AG04450 (cell line): ENCODE results near the gene SERINC3. TPM values are rescaled to one million over a fixed set of nuclear protein-coding genes. Genes with fewer than 3 reads are reported as not detected.

Experiments used
- CTCF ChIA-PET: fragments of 300-600, 350-600 bp; formaldehyde crosslinking; extraction: SDS; loops from one replicate; lab custom pipeline; 2022; ENCODE audit warnings: antibody characterized with exemption, inconsistent platforms; lab: Charles Lee
- POLR2A ChIA-PET: fragments of 350-600 bp; formaldehyde crosslinking; extraction: SDS; loops from one replicate; lab custom pipeline; 2021; ENCODE audit warnings: antibody characterized with exemption, inconsistent platforms; lab: Yijun Ruan, JAX
- DNase-seq: peaks from one replicate; pipeline ENCODE4 v3.0.0-alpha.2; 2011; ENCODE audit warnings: low read depth, low spot score
- H3K27ac ChIP-seq: one replicate; pipeline ENCODE4 v1.5.1; 2012; ENCODE audit warnings: low read depth, low read length, control low read depth
- H3K27me3 ChIP-seq: one replicate; pipeline ENCODE4 v1.6.0; 2012; ENCODE audit warnings: low read length; ENCODE audit not compliant: control insufficient read depth, insufficient read depth
- H3K4me3 ChIP-seq: 2 replicates; pipeline ENCODE4 v1.5.1; 2011; ENCODE audit warnings: mild to moderate bottlenecking, low read depth, low read length, control low read depth
- H3K9me3 ChIP-seq: 2 replicates; pipeline ENCODE4 v1.5.1; 2012; ENCODE audit warnings: low read length; ENCODE audit not compliant: control insufficient read depth, insufficient read depth
- polyA plus RNA-seq: library from polyadenylated mRNA; depleted of rRNA; stranded (reverse); fragments of >200 nt; gene quantifications from 2 replicates; pipeline ENCODE4 v1.2.3, GENCODE V29; 2011
- TF ChIP-seq, protein P1 (sequence below): IDR thresholded peaks from 2 replicates; pipeline ENCODE4 v1.5.1; 2011; ENCODE audit warnings: low read depth, low read length, control low read depth, inconsistent platforms

Gene SERINC3
- polyA plus RNA-seq, 1 experiment, result 173 TPM

DNA sequence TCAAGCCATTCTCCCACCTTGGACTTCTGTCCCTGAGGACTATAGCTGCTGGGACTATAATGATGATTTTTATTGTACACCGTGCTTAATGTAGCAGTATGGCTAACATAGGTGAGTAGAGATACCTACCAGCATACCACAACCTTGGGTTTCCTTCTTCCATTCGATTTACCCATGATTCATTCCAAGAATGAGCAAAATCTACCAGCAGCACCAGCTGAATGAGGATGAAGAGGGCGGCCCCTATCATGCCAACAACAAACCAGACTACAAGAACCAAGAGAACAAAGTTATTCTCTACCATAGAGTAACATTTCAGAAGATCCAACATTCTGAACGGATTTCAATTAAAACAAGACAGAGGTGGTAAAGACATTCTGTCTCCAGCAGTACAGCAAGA lies 12.1 kb downstream of the SERINC3 start:
- no peak for DNase-seq
- ChIA-PET CTCF (interaction anchor here (0.9 kb wide), 1 partner anchor 98 kb away, joined by 4 read pairs; no protein-coding TSS in a partner anchor), POLR2A (no interaction called here)

DNA sequence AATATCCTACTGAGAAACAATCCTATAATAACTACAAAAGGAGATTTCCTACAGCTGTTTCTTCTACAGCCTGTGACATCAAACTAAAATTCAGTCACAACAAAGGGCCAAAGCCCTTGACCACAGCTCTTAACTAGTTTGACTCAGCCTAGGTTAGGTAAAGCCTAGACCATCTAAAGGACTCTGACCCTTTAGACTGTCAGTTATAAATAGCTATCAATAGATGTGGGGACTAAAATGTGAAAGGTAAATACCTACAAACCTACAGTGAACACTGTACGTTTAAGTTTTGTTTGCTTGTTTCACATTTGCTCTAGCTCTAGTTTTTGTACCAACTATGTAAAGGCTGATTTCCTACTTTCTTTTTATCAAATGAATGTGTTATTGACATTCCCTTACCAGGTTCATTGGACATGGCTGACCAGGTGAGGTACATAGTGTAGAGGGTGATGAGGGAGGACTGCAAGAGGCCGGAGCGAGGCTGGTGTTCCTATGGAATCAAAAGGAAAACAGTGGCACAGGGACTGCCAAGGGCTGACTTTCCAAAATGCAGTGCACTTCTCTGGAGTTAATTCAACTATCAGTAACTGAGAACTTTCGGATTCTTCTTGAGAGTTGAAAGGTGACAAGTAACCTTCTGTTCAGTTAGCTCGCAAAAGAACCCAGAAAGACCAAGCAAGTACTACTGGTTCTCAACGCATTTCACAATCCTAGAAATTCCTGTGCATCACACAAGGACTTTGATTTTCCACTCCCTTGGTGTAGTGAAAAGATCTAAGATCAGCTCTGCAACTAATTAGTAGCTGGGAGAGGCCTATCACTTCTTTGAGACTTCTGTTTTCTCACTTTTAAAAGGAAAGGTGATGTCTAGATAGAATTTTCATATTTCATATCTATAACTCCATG lies 17.2 kb downstream of the SERINC3 start:
- ChIA-PET CTCF (interaction anchor here (0.7 to 1.7 kb wide), 4 partner anchors 13 to 120 kb away, joined by 3 to 5 read pairs (median 4); no protein-coding TSS in a partner anchor), POLR2A (no interaction called here)
- DNase-seq, result no peak
- no peak overlapping the region for H3K27ac ChIP-seq
- no peak overlapping the region for H3K4me3 ChIP-seq
- H3K9me3 ChIP-seq, result no peaks in the 10 kb centered on the region
- TF ChIP-seq, protein P1, sequence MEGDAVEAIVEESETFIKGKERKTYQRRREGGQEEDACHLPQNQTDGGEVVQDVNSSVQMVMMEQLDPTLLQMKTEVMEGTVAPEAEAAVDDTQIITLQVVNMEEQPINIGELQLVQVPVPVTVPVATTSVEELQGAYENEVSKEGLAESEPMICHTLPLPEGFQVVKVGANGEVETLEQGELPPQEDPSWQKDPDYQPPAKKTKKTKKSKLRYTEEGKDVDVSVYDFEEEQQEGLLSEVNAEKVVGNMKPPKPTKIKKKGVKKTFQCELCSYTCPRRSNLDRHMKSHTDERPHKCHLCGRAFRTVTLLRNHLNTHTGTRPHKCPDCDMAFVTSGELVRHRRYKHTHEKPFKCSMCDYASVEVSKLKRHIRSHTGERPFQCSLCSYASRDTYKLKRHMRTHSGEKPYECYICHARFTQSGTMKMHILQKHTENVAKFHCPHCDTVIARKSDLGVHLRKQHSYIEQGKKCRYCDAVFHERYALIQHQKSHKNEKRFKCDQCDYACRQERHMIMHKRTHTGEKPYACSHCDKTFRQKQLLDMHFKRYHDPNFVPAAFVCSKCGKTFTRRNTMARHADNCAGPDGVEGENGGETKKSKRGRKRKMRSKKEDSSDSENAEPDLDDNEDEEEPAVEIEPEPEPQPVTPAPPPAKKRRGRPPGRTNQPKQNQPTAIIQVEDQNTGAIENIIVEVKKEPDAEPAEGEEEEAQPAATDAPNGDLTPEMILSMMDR, result no peak
- no peaks in the 10 kb centered on the region for H3K27me3 ChIP-seq

More for the DNA sequence above, 12.1 kb downstream of the SERINC3 start:
- Histone ChIP-seq H3K9me3 (no peaks in the 10 kb centered on the region), H3K4me3 (no peak overlapping the region), H3K27me3 (no peaks in the 10 kb centered on the region), H3K27ac (no peak overlapping the region)
- TF ChIP-seq, protein P1, result no peak

DNA sequence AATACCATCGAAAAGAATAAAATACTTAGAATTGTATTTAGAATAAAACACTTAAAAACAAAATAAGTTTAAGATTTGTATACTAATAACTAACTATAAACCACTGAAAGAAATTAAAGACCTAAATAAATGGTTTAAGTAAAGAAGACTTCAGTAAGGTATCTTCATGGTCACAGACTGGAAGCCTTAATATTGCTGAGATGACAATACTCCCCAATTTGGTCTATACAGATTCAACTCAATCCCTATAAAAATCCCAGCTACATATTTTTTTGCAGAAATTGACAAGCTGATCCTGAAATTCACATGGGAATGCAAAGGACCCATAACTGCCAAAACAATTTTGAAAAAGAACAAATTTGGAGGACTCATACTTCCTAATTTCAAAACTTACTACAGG lies 18.9 kb downstream of the SERINC3 start:
- no peaks in the 10 kb centered on the region for H3K9me3 ChIP-seq
- ChIA-PET POLR2A (no interaction called here), CTCF (interaction anchor here (0.8 to 1.7 kb wide), 3 partner anchors 107 to 509 kb away, joined by 3 read pairs; no protein-coding TSS in a partner anchor)
- H3K27me3 ChIP-seq, result no peaks in the 10 kb centered on the region
- TF ChIP-seq, protein P1, result no peak
- DNase-seq, result no peak
- no peak overlapping the region for H3K4me3 ChIP-seq
- H3K27ac ChIP-seq, result no peak overlapping the region

DNA sequence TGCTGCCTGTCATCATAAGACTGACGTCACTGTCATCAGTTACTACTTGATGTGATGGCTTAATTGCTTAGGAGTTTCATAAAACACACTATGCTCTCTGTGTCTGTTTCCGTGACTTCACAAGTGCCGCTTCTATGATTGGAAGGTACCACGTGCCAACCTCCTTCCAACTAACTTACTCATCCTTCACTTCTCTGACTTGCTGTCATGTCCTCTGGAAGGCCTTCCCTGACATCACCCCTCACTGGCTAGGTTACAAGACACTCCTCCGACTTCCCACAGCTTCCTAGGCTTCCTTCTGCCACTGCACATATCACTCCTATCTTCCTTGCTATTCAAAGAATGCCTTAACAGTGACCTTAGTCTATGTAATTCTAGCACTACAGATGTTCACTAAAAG lies 20.4 kb downstream of the SERINC3 start:
- DNase-seq, result no peak
- H3K27me3 ChIP-seq, result no peaks in the 10 kb centered on the region
- no peaks in the 10 kb centered on the region for H3K9me3 ChIP-seq
- H3K27ac ChIP-seq, result no peak overlapping the region
- no peak overlapping the region for H3K4me3 ChIP-seq
- POLR2A ChIA-PET, result interaction anchor here (0.5 kb wide), 1 partner anchor 47 kb away, joined by 4 read pairs; no protein-coding TSS in a partner anchor
- TF ChIP-seq, protein P1, result no peak
- CTCF ChIA-PET, result no interaction called here

DNA sequence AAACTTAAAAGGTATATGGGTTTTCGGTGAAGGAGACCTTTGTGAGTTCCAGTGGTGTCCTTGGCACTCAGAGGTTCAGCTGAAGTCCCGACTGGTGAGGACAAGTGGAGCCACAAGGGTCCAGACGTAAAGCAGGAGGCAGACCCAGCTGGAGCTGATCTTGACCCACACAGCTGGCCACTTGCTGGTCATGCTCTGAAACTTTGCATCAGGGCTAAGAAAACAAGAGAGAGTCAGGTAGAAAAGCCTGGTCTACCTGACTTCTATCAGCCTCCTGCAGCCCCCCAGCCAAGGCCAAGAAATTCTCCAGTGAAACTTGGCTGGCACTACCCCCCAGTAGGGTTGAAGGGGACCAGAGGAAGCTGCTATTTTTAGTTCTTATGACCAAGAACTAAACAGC lies 21.6 kb downstream of the SERINC3 start:
- DNase-seq, result no peak
- ChIA-PET POLR2A (no interaction called here), CTCF (interaction anchor here (1.0 kb wide), 1 partner anchor 110 kb away, joined by 4 read pairs; no protein-coding TSS in a partner anchor)

More for the DNA sequence above, 21.6 kb downstream of the SERINC3 start:
- no peak overlapping the region for H3K27ac ChIP-seq
- TF ChIP-seq, protein P1, result no peak
- no peaks in the 10 kb centered on the region for H3K9me3 ChIP-seq
- H3K27me3 ChIP-seq, result no peaks in the 10 kb centered on the region
- H3K4me3 ChIP-seq, result no peak overlapping the region
